Transverse colon (tissue), 4 donors: ENCODE data around the gene FGR. TPM values are rescaled to one million over a fixed set of nuclear protein-coding genes. Genes with fewer than 3 reads are reported as not detected.

Experiments
- DNase-seq: peaks from one replicate; pipeline ENCODE4 v3.0.0-alpha.2; 2019
- H3K27ac ChIP-seq, 4 donors: fragments of 200-600 bp; sonication (generic); 2 replicates each; pipeline ENCODE4 v1.5.1; 2016 to 2018; ENCODE audit warnings: inconsistent platforms in 4 of 4
- H3K27me3 ChIP-seq: fragments of 200-600 bp; sonication (generic); 2 replicates; pipeline ENCODE4 v1.5.1; 2017; ENCODE audit warnings: inconsistent platforms
- H3K36me3 ChIP-seq, 4 donors: fragments of 200-600 bp; sonication (generic); 2 replicates each; pipeline ENCODE4 v1.5.1; 2017 to 2019; ENCODE audit warnings: inconsistent platforms in 4 of 4
- H3K4me1 ChIP-seq, 4 donors: fragments of 200-600 bp; sonication (generic); 2 replicates each; pipeline ENCODE4 v1.5.1; 2017 to 2020; ENCODE audit warnings: inconsistent platforms in 4 of 4
- H3K4me3 ChIP-seq, 4 donors: fragments of 200-600 bp; sonication (generic); 1 replicate in 1 of 4; 2 replicates in 3 of 4; pipeline versions ENCODE4 v1.5.1 to v1.6.1; 2017 to 2019; ENCODE audit warnings: inconsistent platforms in 4 of 4
- H3K9me3 ChIP-seq, 2 donors: fragments of 200-600 bp; sonication (generic); 2 replicates each; pipeline ENCODE4 v1.5.1; 2017 to 2019; ENCODE audit warnings: inconsistent platforms in 2 of 2
- CTCF ChIP-seq, 5 experiments: fragments of 200-600 bp in 3 of 5; fragments of 450-650 bp in 2 of 5; sonication (generic) in 3 of 5; IDR thresholded peaks; 1 replicate in 2 of 5; 2 replicates in 3 of 5; pipeline ENCODE4 v1.5.1; 2016 to 2017; ENCODE audit warnings: antibody characterized with exemption in 5 of 5, inconsistent platforms in 3 of 5, mild to moderate bottlenecking in 2 of 5, moderate library complexity in 1 of 5
- EP300 ChIP-seq: sonication (generic); formaldehyde crosslinking; IDR thresholded peaks from one replicate; pipeline ENCODE4 v1.6.1; 2017; ENCODE audit warnings: antibody characterized with exemption, low read depth
- POLR2A ChIP-seq: fragments of 450-650 bp; IDR thresholded peaks from one replicate; pipeline ENCODE4 v1.6.1; 2016; ENCODE audit warnings: antibody characterized with exemption, mild to moderate bottlenecking, moderate library complexity
- POLR2AphosphoS5 ChIP-seq, 3 donors: sonication (generic); formaldehyde crosslinking; IDR thresholded peaks; one replicate each; pipeline ENCODE4 v1.6.1; 2016; ENCODE audit warnings: antibody characterized with exemption in 3 of 3
- WGBS, 2 donors: methylation state at CpG; one replicate each; pipeline ENCODE4 v1.1.5; 2018; ENCODE audit warnings: low coverage in 1 of 2; 5-methylcytosine and 5-hydroxymethylcytosine counted together
- in situ Hi-C, 4 donors: fragments of 200-750 bp; cut with MboI; loops; one replicate each; pipeline versions ENCODE4 v1.15.0 to v1.15.1; 2017; ENCODE audit warnings: low sequenced_read_pairs in 3 of 4, low pct_ligation_motif_present in 1 of 4, low pct_unique_long_range_greater_than_20kb in 1 of 4
- intact Hi-C: fragments of 100-400 bp; cut with DNase I; formaldehyde crosslinking; loops from one replicate; pipeline ENCODE4 v1.15.1; 2023; ENCODE audit warnings: low total_unique reads
- total RNA-seq, 4 donors: library from RNA; depleted of rRNA; stranded (reverse); fragments of >200 nt; gene quantifications; one replicate each; pipeline ENCODE4 v1.1.0, GENCODE V29; 2016

Gene FGR
- total RNA-seq, 4 donors from 2014 or later = 2.2 to 8.8 (median 5.8) TPM

- 87 to 90% methylated on average over 2 to 5 of the region's 5 CpGs for WGBS, 2 donors
- no peaks in the 10 kb centered on the region for H3K27me3 ChIP-seq
- no peak for DNase-seq
- intact Hi-C loops (no loop called here), in situ Hi-C loops (no loop called here)
- peaks cover 0 to 10% (median 3%) of the 10 kb centered on the region in 4 donors for H3K4me1 ChIP-seq
- H3K9me3 ChIP-seq = no peaks in the 10 kb centered on the region
- H3K36me3 ChIP-seq = no peaks in the 10 kb centered on the region
- TF ChIP-seq POLR2AphosphoS5 (IDR thresholded peaks at IDR 0.05) (no peak), EP300 (no peak)
- no peak overlapping the region for H3K27ac ChIP-seq
- H3K4me3 ChIP-seq = no peak overlapping the region
Observed at GRCh38 chr1:27647328-27647727, 12.3 kb upstream of the FGR start.

GRCh38 chr1:27646676-27647075 lies 11.7 kb upstream of the FGR start:
- no peaks in the 10 kb centered on the region for H3K36me3 ChIP-seq
- peaks cover 0 to 10% (median 3%) of the 10 kb centered on the region in 4 donors for H3K4me1 ChIP-seq
- intact Hi-C loops = no loop called here

GRCh38 chr1:27645071-27645415 lies 10.1 kb upstream of the FGR start:
- 100% methylated on average over 1 of the region's 4 CpGs; no CpG with 5 or more reads in 1 of the 2 donors for WGBS, 2 donors

More at GRCh38 chr1:27646676-27647075, 11.7 kb upstream of the FGR start:
- in situ Hi-C loops = no loop called here
- Histone ChIP-seq H3K4me3 (no peak overlapping the region), H3K27ac (no peak overlapping the region), H3K9me3 (no peaks in the 10 kb centered on the region), H3K27me3 (no peaks in the 10 kb centered on the region)
- WGBS, 2 donors = 83% methylated on average over 8 of the region's 8 CpGs; no CpG with 5 or more reads in 1 of the 2 donors
- TF ChIP-seq POLR2AphosphoS5 (IDR thresholded peaks at IDR 0.05) (no peak), EP300 (no peak), CTCF (IDR thresholded peaks at IDR 0.05) (no peak), POLR2A (no peak)
- DNase-seq = no peak

GRCh38 chr1:27644369-27645070 lies 9.5 kb upstream of the FGR start:
- DNase-seq = no peak
- H3K27me3 ChIP-seq = no peaks in the 10 kb centered on the region
- in situ Hi-C loops (no loop called here), intact Hi-C loops (no loop called here)
- H3K4me3 ChIP-seq = no peak overlapping the region
- H3K36me3 ChIP-seq = no peaks in the 10 kb centered on the region
- H3K27ac ChIP-seq = no peak overlapping the region
- 88 to 91% methylated on average over 4 to 5 of the region's 5 CpGs for WGBS, 2 donors
- H3K9me3 ChIP-seq = no peaks in the 10 kb centered on the region
- no peak for TF ChIP-seq EP300
- no peak for TF ChIP-seq POLR2AphosphoS5 (IDR thresholded peaks at IDR 0.05)
- no peak for TF ChIP-seq POLR2A
- no peak for TF ChIP-seq CTCF (IDR thresholded peaks at IDR 0.05)
- no peaks in the 10 kb centered on the region for H3K4me1 ChIP-seq

More at GRCh38 chr1:27645071-27645415, 10.1 kb upstream of the FGR start:
- Histone ChIP-seq H3K9me3 (no peaks in the 10 kb centered on the region), H3K36me3 (no peaks in the 10 kb centered on the region), H3K27me3 (no peaks in the 10 kb centered on the region), H3K4me1 (peaks cover 0 to 1% (median under 1%) of the 10 kb centered on the region in 4 donors), H3K4me3 (no peak overlapping the region), H3K27ac (no peak overlapping the region)
- in situ Hi-C loops (no loop called here), intact Hi-C loops (no loop called here)
- TF ChIP-seq CTCF (IDR thresholded peaks at IDR 0.05) = no peak
- DNase-seq = no peak
